Measurements from ENCODE around the gene RPL3.

Gene RPL3

DNA sequence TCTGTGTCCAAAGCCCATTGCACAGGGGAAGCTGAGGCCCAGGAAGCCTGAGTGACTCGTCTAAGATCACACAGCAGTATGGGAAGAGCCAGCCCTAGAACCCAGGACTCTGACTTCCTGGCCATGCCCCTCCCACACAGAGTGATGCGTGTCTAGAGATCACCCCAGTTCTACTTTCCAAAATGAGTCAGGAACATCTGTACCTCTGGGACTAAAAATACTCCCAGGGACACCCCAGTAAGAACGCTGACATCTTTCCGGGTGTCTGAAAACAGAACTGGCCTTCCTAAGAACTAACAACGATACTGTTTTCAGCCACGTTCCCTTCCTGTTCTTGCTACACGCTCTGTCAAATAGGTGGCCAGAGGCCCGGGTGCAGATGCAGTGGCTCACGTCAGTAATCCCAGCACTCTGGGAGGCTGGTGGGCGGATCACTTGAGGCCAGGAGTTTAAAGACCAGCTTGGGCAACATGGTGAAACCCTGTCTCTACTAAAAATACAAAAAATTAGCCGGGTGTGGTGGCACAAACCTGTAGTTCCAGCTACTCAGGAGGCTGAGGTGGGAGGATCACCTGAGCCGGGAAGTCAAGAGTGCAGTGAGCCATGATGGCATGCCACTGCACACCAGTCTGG lies 52.9 kb downstream of the RPL3 start:
- no peaks in the 10 kb centered on the region for H3K27me3 ChIP-seq
- intact Hi-C loops (cut with DNase I; ENCODE audit: low total_unique reads): no loop called here
- DNase-seq: peak in 1 of 2 donors; percentile 62
- H3K9me3 ChIP-seq: peaks cover 2 to 10% (median 7%) of the 10 kb centered on the region in 3 donors
- TF ChIP-seq CTCF (IDR thresholded peaks at IDR 0.05): no peak
- no peak overlapping the region for H3K4me3 ChIP-seq
- no peaks in the 10 kb centered on the region for H3K36me3 ChIP-seq
- H3K4me1 ChIP-seq: no peaks in the 10 kb centered on the region
- H3K27ac ChIP-seq: no peak overlapping the region

DNA sequence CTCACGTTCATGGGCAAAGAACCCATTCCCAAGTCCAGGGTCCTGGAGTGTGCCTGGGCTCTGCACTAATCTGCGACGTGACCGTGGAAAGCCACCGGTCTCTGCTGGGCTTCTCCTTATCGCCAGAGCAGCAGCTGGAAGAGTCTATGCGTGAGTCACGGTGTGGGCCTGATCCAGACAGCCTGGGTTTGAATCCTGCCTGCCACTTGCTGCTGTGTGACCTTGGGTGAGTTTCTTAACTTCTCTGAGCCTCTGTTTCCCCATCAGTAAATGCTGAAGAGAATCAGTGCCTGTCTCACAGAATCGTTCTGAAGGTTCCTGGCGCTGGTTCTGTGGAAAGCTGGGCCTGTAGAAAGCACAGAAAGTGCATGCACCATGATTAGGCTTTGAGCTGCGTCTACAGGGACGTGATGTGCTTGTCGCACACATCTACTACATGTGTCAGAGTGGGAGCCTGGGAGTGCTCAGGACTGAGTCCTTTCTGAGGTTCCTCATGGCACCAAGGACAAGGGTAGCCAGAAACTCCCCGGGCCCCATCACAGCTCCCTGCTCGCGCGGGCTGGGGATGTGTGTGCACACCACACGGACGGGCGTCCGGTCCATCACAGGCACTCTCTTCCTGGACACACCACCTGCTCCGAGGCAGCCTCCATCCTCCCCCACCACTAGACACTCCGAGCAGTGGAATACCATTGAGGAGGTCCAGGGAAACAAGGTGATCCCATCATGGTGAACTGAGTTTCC lies 54.1 kb downstream of the RPL3 start:
- no peaks in the 10 kb centered on the region for H3K27me3 ChIP-seq
- TF ChIP-seq CTCF (IDR thresholded peaks at IDR 0.05): no peak
- DNase-seq: no peak
- H3K27ac ChIP-seq: no peak overlapping the region
- no peaks in the 10 kb centered on the region for H3K36me3 ChIP-seq
- H3K4me1 ChIP-seq: no peaks in the 10 kb centered on the region
- no peak overlapping the region for H3K4me3 ChIP-seq
- peaks cover 3 to 21% (median 12%) of the 10 kb centered on the region in 3 donors for H3K9me3 ChIP-seq
- intact Hi-C loops (cut with DNase I; ENCODE audit: low total_unique reads): no loop called here

DNA sequence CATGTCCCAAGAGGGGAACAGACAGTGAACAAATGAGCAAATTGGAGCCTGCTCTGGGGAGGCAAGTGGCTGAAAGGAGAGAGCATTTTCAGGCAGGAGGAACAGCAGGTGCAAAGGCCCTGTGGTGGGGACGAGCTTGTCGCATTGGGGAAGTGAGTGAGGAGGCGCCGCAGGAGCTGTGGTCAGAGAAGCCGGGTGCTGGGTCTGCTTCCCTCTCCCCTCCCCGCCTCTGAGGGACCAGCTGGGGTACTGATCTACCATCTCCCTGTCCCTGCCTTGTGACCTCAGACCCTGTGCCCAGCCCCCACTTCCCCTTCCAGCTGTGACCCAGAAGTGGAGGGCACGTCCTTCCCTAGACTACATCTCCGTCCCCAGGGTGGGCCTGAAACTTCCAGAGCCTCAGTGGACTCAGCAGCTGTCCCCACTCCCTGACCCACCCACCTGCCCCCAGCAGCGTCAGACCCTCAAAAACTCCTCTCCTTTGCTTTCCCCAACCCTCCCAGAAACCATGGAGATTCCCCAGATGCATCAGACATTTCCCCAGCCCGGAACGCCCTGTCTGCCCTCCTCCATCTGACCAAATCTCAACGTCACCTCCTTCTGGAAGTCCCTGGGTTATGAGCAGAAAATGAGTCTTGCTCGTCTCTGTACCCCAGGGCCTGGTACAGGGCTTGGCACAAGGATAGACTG lies 54.9 kb downstream of the RPL3 start:
- Histone ChIP-seq H3K36me3 (no peaks in the 10 kb centered on the region), H3K27ac (no peak overlapping the region), H3K4me3 (no peak overlapping the region), H3K27me3 (no peaks in the 10 kb centered on the region), H3K9me3 (peaks cover 3 to 21% (median 12%) of the 10 kb centered on the region in 3 donors), H3K4me1 (no peaks in the 10 kb centered on the region)
- TF ChIP-seq CTCF (IDR thresholded peaks at IDR 0.05): no peak
- intact Hi-C loops (cut with DNase I; ENCODE audit: low total_unique reads): no loop called here
- DNase-seq: peak; percentile 81 to 84

GRCh38 chr22:39263626-39264348 lies 55.6 kb downstream of the RPL3 start:
- Histone ChIP-seq H3K9me3 (peaks cover 3 to 21% (median 12%) of the 10 kb centered on the region in 3 donors), H3K4me3 (no peak overlapping the region), H3K27ac (no peak overlapping the region), H3K4me1 (no peaks in the 10 kb centered on the region), H3K27me3 (no peaks in the 10 kb centered on the region), H3K36me3 (no peaks in the 10 kb centered on the region)
- DNase-seq: no peak
- no peak for TF ChIP-seq CTCF (IDR thresholded peaks at IDR 0.05)
- intact Hi-C loops (cut with DNase I; ENCODE audit: low total_unique reads): no loop called here
